Kidney (tissue), 14 donors: Measurements from ENCODE around the gene BEX5. TPM values are rescaled to one million over a fixed set of nuclear protein-coding genes. Genes with fewer than 3 reads are reported as not detected.
"Not testable (repeated sequence)": the region's sequence is repeated elsewhere in the genome, so short reads cannot be mapped to it uniquely, and the experiment has no call there.

Experiments used
- DNase-seq, 5 donors: peaks; one replicate each; pipeline ENCODE4 v3.0.0-alpha.2; 2013 to 2020
- FAIRE-seq: peaks from 2 replicates; lab custom pipeline; 2012; peaks lifted over from hg19 to GRCh38; lab: Jason Lieb, UNC
- H3K27ac ChIP-seq, 2 donors: one replicate each; pipeline ENCODE4 v1.7.0; 2013; ENCODE audit warnings: low read depth in 2 of 2, low read length in 2 of 2, inconsistent platforms in 1 of 2
- H3K27me3 ChIP-seq: one replicate; pipeline ENCODE4 v1.7.1; 2013; ENCODE audit warnings: low read length, inconsistent platforms; ENCODE audit not compliant: control insufficient read depth, insufficient read depth
- H3K36me3 ChIP-seq, 3 donors: one replicate each; pipeline versions ENCODE4 v1.7.0 to v1.7.1; 2013; ENCODE audit warnings: low read length in 3 of 3, control low read depth in 1 of 3, inconsistent platforms in 1 of 3; ENCODE audit not compliant: insufficient read depth in 3 of 3, control insufficient read depth in 2 of 3
- H3K4me1 ChIP-seq, 3 donors: one replicate each; pipeline versions ENCODE4 v1.7.0 to v1.7.1; 2013; ENCODE audit warnings: low read length in 3 of 3, inconsistent platforms in 1 of 3, low read depth in 1 of 3; ENCODE audit not compliant: control insufficient read depth in 2 of 3, insufficient read depth in 2 of 3
- H3K4me3 ChIP-seq, 3 donors: one replicate each; pipeline versions ENCODE4 v1.7.0 to v1.8.1; 2013; ENCODE audit warnings: low read length in 3 of 3, control low read depth in 1 of 3, inconsistent platforms in 1 of 3
- H3K9ac ChIP-seq, 3 donors: one replicate each; pipeline versions ENCODE4 v1.7.0 to v1.7.1; 2013; ENCODE audit warnings: low read length in 3 of 3, control low read depth in 1 of 3, inconsistent platforms in 1 of 3
- H3K9me3 ChIP-seq, 3 donors: one replicate each; pipeline versions ENCODE4 v1.7.0 to v1.7.1; 2013; ENCODE audit warnings: low read length in 3 of 3, control low read depth in 1 of 3, inconsistent platforms in 1 of 3; ENCODE audit not compliant: control insufficient read depth in 2 of 3, insufficient read depth in 1 of 3
- intact Hi-C: fragments of 100-400 bp; cut with DNase I; formaldehyde crosslinking; loops from one replicate; pipeline ENCODE4 v1.11.1; 2022
- polyA plus RNA-seq: library from polyadenylated mRNA; stranded (reverse); fragments of 350-450 nt; fragmentation: Illumina TruSeq; extraction: RNeasy Lipid Tissue Mini Kit (QIAGEN cat#74804); gene quantifications from one replicate; pipeline ENCODE4 v1.2.3, GENCODE V29; 2014; ENCODE audit warnings: low read depth, low replicate concordance; ENCODE audit not compliant: insufficient read depth
- total RNA-seq: library from RNA; stranded (reverse); fragmentation: NEBNext Ultra II Directional; extraction: Animal tissue kit (Norgen Biotek cat#: 25700); gene quantifications from one replicate; pipeline ENCODE4 v1.2.1, GENCODE V29; 2021
- TF ChIP-seq, protein P1 (sequence below): IDR thresholded peaks from 3 replicates; pipeline ENCODE4 v1.5.1; 2012; ENCODE audit warnings: mild to moderate bottlenecking, moderate library complexity, borderline replicate concordance; ENCODE audit not compliant: insufficient read depth; ENCODE audit errors: extremely low read depth
- donor health status: control.
- donor health status: control.
- donor health status: control.
- donor health status: control.
- donor health status: control.
- donor health status: DM: yes; HTN: yes; CAD: no.
- donor health status: Normal renal cell carcinoma (clear cell type).

Gene BEX5
- total and polyA plus RNA-seq, 2 donors from 2014 or later: 9.5 to 42.4 TPM

DNA sequence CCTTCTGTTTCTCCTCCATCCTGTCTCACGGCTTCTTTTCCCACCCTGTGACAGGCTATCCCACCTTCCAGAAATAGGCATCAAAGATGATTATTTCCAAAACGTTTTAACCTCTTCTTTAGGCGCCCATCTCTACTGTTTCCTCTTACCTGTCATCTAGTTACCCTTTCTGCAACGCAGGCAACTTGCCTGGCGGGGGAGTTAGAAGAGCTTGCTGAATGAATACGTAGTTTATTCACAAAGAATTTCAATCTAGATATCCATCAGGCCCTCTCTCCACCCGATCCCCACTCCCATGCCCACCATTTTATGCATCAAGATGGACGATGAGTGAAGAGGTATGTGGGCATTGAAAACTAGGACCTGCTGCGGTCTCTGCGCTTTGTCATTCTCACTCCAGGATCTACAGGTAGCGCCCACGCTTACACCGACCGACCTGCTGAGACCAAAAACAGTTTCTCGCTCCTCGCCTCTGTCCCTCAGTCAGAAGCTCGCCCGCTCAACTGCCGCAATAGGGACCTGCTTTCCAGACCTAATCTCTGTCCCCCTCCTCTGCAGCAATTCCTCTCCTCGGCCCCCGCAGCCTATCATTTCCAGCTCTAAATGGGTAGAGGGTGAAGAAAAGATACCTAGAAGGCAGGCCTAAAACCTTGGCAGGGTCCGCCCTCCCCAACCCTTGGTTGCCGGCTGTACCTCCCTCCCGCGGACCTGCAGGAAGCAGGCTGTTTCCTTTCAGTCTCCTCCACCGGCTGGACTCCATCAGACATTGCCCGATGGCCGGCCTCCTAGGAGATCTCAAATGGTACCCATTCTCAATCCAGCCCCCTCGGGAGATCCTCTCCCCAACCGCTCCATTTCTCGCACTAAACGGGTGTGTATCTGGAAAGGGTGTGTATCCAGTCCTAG is 624 bp downstream of the BEX5 start:
- peak overlapping the region; percentile 26 to 77 (median 55) for H3K9ac ChIP-seq
- TF ChIP-seq, protein P1, sequence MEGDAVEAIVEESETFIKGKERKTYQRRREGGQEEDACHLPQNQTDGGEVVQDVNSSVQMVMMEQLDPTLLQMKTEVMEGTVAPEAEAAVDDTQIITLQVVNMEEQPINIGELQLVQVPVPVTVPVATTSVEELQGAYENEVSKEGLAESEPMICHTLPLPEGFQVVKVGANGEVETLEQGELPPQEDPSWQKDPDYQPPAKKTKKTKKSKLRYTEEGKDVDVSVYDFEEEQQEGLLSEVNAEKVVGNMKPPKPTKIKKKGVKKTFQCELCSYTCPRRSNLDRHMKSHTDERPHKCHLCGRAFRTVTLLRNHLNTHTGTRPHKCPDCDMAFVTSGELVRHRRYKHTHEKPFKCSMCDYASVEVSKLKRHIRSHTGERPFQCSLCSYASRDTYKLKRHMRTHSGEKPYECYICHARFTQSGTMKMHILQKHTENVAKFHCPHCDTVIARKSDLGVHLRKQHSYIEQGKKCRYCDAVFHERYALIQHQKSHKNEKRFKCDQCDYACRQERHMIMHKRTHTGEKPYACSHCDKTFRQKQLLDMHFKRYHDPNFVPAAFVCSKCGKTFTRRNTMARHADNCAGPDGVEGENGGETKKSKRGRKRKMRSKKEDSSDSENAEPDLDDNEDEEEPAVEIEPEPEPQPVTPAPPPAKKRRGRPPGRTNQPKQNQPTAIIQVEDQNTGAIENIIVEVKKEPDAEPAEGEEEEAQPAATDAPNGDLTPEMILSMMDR: no peak
- H3K4me3 ChIP-seq: peak overlapping the region; percentile 56 to 75 (median 72)
- intact Hi-C loops: no loop called here
- DNase-seq: peak in 4 of 5 donors; percentile 21 to 51 (median 40)
- no peaks in the 10 kb centered on the region for H3K4me1 ChIP-seq
- no peaks in the 10 kb centered on the region for H3K9me3 ChIP-seq
- H3K27ac ChIP-seq: peak overlapping the region; percentile 71 to 77
- no peak for FAIRE-seq
- H3K27me3 ChIP-seq: peaks cover 2% of the 10 kb centered on the region
- no peaks in the 10 kb centered on the region for H3K36me3 ChIP-seq

DNA sequence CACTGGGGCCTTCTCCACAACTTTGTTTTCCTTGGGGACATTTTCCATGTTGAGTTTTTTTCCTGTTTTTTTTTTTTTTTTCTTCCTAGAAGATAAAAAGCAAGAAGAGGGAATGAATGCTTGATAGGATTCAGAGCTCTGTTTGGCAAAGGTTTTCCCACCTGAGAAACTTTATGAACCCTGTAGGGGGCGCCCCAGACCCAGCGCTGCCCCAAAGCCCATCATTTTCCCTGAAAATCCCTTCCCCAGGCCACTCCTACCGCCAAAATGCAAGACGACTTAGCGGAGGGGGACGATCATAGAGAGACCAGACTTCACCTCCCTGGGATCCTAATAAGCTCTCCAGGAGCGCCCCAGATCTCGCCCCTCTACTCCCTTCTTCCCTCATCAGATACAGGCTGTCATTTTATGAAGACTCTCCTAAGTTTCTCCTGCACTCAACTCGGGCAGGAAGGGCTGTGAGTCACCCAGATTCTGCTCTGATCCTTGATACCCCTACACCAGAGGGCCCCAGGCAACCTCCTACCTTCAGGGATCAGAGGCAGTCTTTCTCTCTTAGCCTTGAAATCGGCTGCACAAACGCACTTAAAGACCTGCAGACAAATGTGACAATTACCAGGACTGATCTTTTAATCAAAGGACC is 1.4 kb downstream of the BEX5 start:
- Histone ChIP-seq H3K9me3 (no peaks in the 10 kb centered on the region), H3K36me3 (no peaks in the 10 kb centered on the region), H3K27ac (no peak overlapping the region), H3K4me1 (no peaks in the 10 kb centered on the region), H3K4me3 (peak overlapping the region in 2 of 3 donors; percentile 72 to 75), H3K27me3 (peaks cover 2% of the 10 kb centered on the region), H3K9ac (peak overlapping the region in 1 of 3 donors; percentile 77)
- TF ChIP-seq, protein P1: no peak
- DNase-seq (peak in 4 of 5 donors; percentile 14 to 38 (median 24)), FAIRE-seq (no peak)
- intact Hi-C loops: no loop called here

DNA sequence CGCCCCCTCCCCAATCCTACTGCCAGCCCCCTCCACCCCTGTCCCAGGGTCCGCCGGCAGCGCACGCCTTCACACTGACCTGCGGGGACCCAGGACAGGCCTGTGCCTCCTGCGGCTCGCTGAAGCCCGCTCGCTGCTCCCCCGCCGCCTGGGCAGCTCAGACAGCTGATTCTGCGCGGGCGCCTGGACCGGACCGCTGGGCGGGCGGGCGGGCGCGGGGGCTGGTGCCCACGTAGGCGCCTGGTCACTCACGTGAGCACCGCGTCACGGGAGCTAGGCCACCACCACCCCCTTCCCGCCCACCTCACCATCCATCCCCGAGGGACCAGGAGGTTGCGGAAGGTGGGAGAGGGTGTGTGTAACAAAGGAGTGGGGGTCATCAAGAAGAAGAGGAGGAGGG is 13.5 kb downstream of the BEX5 start, which contains the start of gene TCEAL6:
TSS of gene TCEAL6 (minus strand) at position 208 of the 400 bp plus-strand sequence.
- intact Hi-C loops, H3K27me3 ChIP-seq, H3K27ac ChIP-seq, H3K4me3 ChIP-seq, H3K9ac ChIP-seq, FAIRE-seq, H3K9me3 ChIP-seq, H3K4me1 ChIP-seq, H3K36me3 ChIP-seq: not testable (repeated sequence)
- peak in 2 of 5 donors; percentile 3 to 32 for DNase-seq

DNA sequence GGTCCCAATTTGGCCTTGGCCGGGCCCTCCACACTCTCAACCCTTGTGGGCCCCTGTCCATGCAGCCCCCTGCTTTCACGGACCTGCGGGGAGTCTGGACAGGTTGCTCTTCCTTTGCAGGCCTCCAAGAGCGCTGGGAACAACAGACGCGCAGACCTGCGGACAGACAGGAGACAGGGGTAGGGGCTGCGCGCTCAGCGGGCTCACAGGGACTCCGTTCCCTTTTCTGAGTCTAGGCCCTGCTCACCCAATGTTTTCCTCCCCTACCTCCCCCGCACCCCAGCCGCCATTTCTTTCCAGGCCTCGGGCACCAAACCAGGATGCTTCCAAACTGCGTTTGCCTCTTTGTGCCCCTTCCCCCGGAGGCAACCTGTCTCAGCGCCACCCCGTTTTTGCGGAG is 14.1 kb downstream of the BEX5 start:
- H3K36me3 ChIP-seq, FAIRE-seq, H3K9me3 ChIP-seq, intact Hi-C loops, H3K9ac ChIP-seq, H3K27ac ChIP-seq, H3K4me3 ChIP-seq, H3K27me3 ChIP-seq, H3K4me1 ChIP-seq: not testable (repeated sequence)
- peak in 1 of 5 donors; percentile 50 for DNase-seq

DNA sequence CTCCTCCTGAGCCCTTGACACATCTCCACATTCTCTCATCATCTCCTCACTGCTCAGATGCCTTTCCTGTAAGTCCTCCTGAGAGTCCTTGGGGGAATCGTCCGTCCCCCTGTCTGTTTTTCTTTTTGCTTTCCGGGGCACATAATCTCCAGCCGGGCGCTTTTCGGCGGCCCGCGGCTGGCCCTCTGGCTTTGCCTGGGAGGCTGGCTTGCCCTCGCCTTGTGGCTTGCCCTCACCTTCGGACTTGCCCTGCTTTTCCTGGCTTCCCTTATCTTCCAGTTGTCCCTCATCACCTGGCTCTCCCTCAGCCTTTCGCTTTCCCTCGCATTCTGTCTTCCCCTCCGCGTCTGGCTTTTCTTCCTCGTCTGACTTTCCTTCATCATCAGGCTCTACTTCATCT is 14.9 kb downstream of the BEX5 start:
- intact Hi-C loops, DNase-seq, FAIRE-seq, H3K9me3 ChIP-seq, H3K27me3 ChIP-seq, H3K9ac ChIP-seq, H3K36me3 ChIP-seq, H3K4me1 ChIP-seq, H3K27ac ChIP-seq, H3K4me3 ChIP-seq: not testable (repeated sequence)
